ENCODE data around the gene SLC34A2.
A peak's percentile ranks its signal among the peaks of the same experiment; 100 is the strongest.

SLC34A2 gene

DNA sequence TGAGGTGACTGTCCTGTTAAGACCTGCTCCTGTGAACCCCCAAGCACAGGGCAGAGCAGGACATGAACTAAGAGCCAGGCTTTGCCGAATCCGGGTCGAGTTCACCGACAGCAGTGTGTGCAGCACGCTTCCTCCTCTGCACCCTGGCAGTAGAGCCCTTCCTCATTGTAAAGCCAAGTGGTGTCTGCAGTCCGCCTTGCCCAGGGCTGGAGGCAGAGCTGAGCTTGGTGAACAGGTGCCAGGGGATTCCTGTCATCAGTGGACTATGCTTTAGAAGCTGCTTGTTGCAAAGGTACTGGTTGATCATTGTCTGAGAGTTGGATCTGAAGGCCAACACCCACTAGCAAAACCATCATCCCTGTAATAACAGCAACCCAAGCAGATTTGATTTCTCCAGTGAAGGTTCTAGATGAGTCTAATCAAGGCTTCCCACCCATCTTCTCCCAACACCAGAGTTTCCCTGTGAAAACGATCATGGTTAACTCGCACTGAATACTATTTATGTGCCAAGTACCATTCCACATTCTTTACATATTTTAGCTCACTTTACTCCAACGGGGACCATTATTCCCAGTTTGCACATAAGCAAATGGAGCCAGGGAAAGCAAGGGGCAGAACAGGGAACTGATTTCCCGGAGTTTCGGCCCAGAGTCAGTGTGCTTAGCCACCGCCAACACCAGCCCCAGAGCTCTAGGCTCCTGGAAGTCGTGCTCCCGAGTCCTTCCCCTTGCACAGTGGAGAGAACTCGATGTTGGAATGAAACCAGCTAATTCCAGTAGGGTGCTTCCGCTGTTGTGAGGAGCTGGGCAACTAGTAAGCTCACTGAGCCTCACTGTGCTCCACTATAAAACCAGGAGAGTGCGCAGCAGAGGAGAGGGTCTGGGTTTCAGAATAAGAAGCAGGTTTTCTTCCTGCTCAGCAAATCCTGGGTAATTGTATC, 1.4 kb upstream of the SLC34A2 start:
- 0 out of 2 replicates have a peak, but pooled peaks have one; percentile 22 for TF ChIP-seq ZBTB7A (IDR thresholded peaks at IDR 0.05; ENCODE audit: low read depth)
- peak; percentile 13; the same call in 1 of the 2 replicates for TF ChIP-seq TCF12 (IDR thresholded peaks at IDR 0.05; ENCODE audit: low read depth)
- TF ChIP-seq NFIC (IDR thresholded peaks at IDR 0.05) = peak; percentile 5
- TF ChIP-seq TEAD4 (IDR thresholded peaks at IDR 0.05) = peak; percentile 71; the same call in 1 of the 2 replicates
- TF ChIP-seq, protein P1, sequence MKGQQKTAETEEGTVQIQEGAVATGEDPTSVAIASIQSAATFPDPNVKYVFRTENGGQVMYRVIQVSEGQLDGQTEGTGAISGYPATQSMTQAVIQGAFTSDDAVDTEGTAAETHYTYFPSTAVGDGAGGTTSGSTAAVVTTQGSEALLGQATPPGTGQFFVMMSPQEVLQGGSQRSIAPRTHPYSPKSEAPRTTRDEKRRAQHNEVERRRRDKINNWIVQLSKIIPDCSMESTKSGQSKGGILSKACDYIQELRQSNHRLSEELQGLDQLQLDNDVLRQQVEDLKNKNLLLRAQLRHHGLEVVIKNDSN (IDR thresholded peaks at IDR 0.05) = no peak

DNA sequence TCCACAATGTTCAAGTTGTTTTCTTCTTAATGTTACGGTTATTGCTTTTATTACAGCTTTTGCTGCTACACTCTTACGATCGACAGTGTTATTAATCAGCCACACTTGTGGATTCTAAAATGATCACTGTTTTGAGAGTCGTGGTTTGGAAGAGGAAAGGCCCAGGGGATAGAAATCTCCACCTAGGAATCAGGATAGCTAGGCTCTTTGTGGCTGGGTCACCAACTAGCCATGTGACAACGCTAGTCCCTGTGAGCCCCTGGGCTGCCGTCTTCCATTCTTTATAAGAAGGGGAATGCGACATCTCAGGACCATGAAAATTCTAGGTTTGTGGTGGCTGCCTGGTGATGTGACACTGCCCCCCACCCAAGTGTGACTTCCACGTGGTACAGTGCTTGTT, 380 bp downstream of the SLC34A2 start:
- TF ChIP-seq FOXM1 (IDR thresholded peaks at IDR 0.05; ENCODE audit: borderline replicate concordance, low read depth) (no peak), EGR1 (IDR thresholded peaks at IDR 0.05) (no peak), ZBTB7A (IDR thresholded peaks at IDR 0.05; ENCODE audit: low read depth) (no peak), EP300 (IDR thresholded peaks at IDR 0.05; ENCODE audit: borderline replicate concordance) (no peak), CEBPB (IDR thresholded peaks at IDR 0.05) (no peak), NFIC (IDR thresholded peaks at IDR 0.05) (no peak)
- TF ChIP-seq, protein P2, sequence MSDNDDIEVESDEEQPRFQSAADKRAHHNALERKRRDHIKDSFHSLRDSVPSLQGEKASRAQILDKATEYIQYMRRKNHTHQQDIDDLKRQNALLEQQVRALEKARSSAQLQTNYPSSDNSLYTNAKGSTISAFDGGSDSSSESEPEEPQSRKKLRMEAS (IDR thresholded peaks at IDR 0.05) = 0 out of 2 replicates have a peak, but pooled peaks have one; percentile 23

DNA sequence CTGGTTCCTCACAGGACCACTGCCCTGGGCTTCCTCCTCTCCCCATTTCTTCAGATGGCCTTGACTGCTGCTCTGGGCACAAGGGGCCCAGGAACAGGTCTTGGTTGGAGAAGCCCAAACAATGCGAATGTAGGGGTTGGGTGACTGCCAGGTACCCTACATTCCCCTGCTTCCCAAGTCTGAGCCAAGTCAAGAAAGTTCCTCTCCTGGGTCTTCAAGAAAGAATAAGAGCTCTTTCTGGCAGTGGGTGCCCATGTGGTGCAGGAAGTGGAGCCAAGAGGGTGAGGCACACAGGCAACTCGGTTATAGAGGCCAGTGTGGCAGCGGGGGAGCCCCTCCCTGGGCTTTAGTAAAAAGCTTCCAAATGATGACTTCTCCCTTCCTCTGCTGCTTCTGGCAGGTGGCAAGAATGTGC, 2.7 kb downstream of the SLC34A2 start:
- TF ChIP-seq FOXM1 (IDR thresholded peaks at IDR 0.05; ENCODE audit: borderline replicate concordance, low read depth) (peak; percentile 89), YY1 (IDR thresholded peaks at IDR 0.05; ENCODE audit: low read depth) (peak; percentile 32; the same call in 1 of the 2 replicates), RAD21 (IDR thresholded peaks at IDR 0.05; ENCODE audit: low read depth) (no peak; the same call in 1 of the 2 replicates), ZBTB7A (IDR thresholded peaks at IDR 0.05; ENCODE audit: low read depth) (peak; percentile 86; the same call in 1 of the 2 replicates), CREB1 (IDR thresholded peaks at IDR 0.05; ENCODE audit: low read depth) (no peak), EP300 (IDR thresholded peaks at IDR 0.05; ENCODE audit: borderline replicate concordance) (peak; percentile 94), CEBPB (IDR thresholded peaks at IDR 0.05) (peak; percentile 72), TCF12 (IDR thresholded peaks at IDR 0.05; ENCODE audit: low read depth) (peak; percentile 94), TAF1 (IDR thresholded peaks at IDR 0.05; ENCODE audit: low read depth) (peak; percentile 35; the same call in 1 of the 2 replicates), EGR1 (IDR thresholded peaks at IDR 0.05) (no peak), NFIC (IDR thresholded peaks at IDR 0.05) (peak; percentile 98), TEAD4 (IDR thresholded peaks at IDR 0.05) (peak; percentile 91)
- TF ChIP-seq, protein P3, sequence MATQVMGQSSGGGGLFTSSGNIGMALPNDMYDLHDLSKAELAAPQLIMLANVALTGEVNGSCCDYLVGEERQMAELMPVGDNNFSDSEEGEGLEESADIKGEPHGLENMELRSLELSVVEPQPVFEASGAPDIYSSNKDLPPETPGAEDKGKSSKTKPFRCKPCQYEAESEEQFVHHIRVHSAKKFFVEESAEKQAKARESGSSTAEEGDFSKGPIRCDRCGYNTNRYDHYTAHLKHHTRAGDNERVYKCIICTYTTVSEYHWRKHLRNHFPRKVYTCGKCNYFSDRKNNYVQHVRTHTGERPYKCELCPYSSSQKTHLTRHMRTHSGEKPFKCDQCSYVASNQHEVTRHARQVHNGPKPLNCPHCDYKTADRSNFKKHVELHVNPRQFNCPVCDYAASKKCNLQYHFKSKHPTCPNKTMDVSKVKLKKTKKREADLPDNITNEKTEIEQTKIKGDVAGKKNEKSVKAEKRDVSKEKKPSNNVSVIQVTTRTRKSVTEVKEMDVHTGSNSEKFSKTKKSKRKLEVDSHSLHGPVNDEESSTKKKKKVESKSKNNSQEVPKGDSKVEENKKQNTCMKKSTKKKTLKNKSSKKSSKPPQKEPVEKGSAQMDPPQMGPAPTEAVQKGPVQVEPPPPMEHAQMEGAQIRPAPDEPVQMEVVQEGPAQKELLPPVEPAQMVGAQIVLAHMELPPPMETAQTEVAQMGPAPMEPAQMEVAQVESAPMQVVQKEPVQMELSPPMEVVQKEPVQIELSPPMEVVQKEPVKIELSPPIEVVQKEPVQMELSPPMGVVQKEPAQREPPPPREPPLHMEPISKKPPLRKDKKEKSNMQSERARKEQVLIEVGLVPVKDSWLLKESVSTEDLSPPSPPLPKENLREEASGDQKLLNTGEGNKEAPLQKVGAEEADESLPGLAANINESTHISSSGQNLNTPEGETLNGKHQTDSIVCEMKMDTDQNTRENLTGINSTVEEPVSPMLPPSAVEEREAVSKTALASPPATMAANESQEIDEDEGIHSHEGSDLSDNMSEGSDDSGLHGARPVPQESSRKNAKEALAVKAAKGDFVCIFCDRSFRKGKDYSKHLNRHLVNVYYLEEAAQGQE (IDR thresholded peaks at IDR 0.05; ENCODE audit: low read depth) = no peak
- TF ChIP-seq, protein P1 (IDR thresholded peaks at IDR 0.05) = peak; percentile 65
- TF ChIP-seq, protein P2 (IDR thresholded peaks at IDR 0.05) = peak; percentile 85; the same call in 1 of the 2 replicates

DNA sequence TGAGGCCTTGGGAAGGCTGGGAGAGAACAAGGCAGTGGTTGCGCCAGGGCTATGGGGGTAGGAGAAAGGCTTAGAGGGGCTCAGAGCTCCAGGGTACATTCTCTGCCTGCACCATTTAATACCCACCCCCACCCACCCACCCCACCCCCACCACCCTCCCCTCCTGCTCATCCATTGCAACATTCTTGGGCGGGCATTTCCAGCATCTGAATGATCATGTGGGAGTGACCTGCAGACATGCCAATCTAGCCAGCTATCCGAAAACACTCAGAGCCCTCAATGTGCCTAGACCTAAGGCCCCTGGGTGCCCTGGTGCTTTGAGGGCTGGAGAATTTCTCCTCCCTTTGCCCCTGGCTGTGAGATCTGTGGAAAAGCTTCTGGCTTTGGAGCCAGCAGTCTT, 3.1 kb downstream of the SLC34A2 start:
- TF ChIP-seq CEBPB (IDR thresholded peaks at IDR 0.05) = peak; percentile 73
- TF ChIP-seq NFIC (IDR thresholded peaks at IDR 0.05) = no peak

DNA sequence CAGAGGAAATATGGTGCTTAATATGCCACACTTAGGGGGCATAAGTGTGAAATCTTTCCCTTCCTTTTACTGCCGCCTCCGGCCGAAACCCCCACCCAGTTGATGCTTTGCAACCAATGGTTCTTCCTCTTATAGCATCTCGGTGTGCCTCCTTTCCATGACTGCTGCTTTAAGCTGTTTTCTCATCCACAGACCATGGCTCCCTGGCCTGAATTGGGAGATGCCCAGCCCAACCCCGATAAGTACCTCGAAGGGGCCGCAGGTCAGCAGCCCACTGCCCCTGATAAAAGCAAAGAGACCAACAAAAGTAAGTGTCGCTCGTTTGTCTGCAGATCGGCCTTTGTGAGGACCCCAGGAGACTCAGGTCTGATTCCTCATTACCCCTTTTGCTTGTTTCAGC, 6.7 kb downstream of the SLC34A2 start:
- TF ChIP-seq EP300 (IDR thresholded peaks at IDR 0.05; ENCODE audit: borderline replicate concordance) = no peak

DNA sequence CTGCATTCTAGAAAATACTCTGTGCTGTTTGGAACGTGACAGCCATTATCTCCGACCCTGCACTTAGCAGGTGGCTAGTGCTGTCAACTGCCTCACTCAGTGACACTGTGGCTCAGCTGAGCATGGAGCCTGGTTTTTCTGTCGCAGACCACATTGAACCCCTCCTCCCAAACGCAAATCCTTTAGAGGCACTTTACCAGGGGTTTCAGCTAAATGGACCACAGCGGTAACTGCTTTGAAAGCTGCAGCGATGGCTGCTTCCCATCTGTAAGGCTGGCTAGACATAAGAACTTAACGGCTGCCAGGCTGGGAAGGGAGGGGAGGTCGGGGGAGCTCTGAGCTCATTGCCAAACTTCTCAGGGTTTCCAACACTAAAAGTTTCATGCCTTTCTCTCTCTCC, 8.1 kb downstream of the SLC34A2 start:
- TF ChIP-seq CEBPB (IDR thresholded peaks at IDR 0.05) (no peak), EGR1 (IDR thresholded peaks at IDR 0.05) (no peak), TCF12 (IDR thresholded peaks at IDR 0.05; ENCODE audit: low read depth) (no peak), TEAD4 (IDR thresholded peaks at IDR 0.05) (no peak), EP300 (IDR thresholded peaks at IDR 0.05; ENCODE audit: borderline replicate concordance) (no peak)
- TF ChIP-seq, protein P3 (IDR thresholded peaks at IDR 0.05; ENCODE audit: low read depth) = no peak

Measured in Ishikawa (cell line).